Suprapubic skin (tissue), 4 donors: ENCODE measurements around the gene NUDT9.
"Not testable (repeated sequence)": the region's sequence is repeated elsewhere in the genome, so short reads cannot be mapped to it uniquely, and the experiment has no call there.

ENCODE experiments used
- POLR2A ChIP-seq, 2 donors: fragments of 450-650 bp; IDR thresholded peaks; one replicate each; pipeline ENCODE4 v1.6.1; 2017; ENCODE audit warnings: antibody characterized with exemption in 2 of 2, mild to moderate bottlenecking in 2 of 2, moderate library complexity in 2 of 2
- POLR2AphosphoS5 ChIP-seq, 3 donors: sonication (generic); formaldehyde crosslinking; IDR thresholded peaks; one replicate each; pipeline ENCODE4 v1.6.1; 2017; ENCODE audit warnings: antibody characterized with exemption in 3 of 3
- TF ChIP-seq, protein P1 (sequence below), 2 donors: fragments of 200-600 bp in 1 of 2; fragments of 450-650 bp in 1 of 2; sonication (generic) in 1 of 2; IDR thresholded peaks; one replicate each; pipeline ENCODE4 v1.5.1; 2016 to 2019; ENCODE audit warnings: antibody characterized with exemption in 2 of 2, mild to moderate bottlenecking in 1 of 2, moderate library complexity in 1 of 2

DNA sequence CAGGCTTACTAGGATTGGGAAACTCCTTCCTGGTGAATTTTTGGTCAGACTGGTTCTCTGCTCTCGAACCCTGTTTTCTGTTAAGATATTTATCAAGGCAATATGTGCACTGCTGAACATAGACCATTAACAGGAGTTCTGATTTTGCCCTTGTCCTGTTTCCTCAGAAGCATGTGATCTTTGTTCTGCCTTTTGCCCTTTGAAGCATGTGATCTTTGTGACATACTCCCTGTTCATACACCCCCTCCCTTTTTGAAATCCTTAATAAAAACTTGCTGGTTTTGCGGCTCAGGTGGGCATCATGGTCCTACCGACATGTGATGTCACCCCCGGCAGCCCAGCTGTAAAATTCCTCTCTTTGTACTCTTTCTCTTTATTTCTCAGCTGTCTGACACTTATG, 4.0 kb upstream of the NUDT9 start:
- TF ChIP-seq POLR2A, POLR2AphosphoS5 (IDR thresholded peaks at IDR 0.05): not testable (repeated sequence)
- TF ChIP-seq, protein P1, sequence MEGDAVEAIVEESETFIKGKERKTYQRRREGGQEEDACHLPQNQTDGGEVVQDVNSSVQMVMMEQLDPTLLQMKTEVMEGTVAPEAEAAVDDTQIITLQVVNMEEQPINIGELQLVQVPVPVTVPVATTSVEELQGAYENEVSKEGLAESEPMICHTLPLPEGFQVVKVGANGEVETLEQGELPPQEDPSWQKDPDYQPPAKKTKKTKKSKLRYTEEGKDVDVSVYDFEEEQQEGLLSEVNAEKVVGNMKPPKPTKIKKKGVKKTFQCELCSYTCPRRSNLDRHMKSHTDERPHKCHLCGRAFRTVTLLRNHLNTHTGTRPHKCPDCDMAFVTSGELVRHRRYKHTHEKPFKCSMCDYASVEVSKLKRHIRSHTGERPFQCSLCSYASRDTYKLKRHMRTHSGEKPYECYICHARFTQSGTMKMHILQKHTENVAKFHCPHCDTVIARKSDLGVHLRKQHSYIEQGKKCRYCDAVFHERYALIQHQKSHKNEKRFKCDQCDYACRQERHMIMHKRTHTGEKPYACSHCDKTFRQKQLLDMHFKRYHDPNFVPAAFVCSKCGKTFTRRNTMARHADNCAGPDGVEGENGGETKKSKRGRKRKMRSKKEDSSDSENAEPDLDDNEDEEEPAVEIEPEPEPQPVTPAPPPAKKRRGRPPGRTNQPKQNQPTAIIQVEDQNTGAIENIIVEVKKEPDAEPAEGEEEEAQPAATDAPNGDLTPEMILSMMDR (IDR thresholded peaks at IDR 0.05) = not testable (repeated sequence)
